GM21423 (cell line): ENCODE measurements around the gene BTAF1.

Experiments used
- ATAC-seq: cut with Tn5 transposase; IDR thresholded peaks from one replicate; pipeline ENCODE4 v1.9.1; 2021; ENCODE audit warnings: mild to moderate bottlenecking, moderate library complexity; ENCODE audit not compliant: unreplicated experiment

Gene BTAF1

GRCh38 chr10:91907914-91908336 lies 15.6 kb upstream of the BTAF1 start:
- no peak for ATAC-seq

- peak; percentile 88 for ATAC-seq
Observed at GRCh38 chr10:91908337-91909116, 15.0 kb upstream of the BTAF1 start.

- ATAC-seq, result no peak
Observed at GRCh38 chr10:91909117-91909677, 14.4 kb upstream of the BTAF1 start, which contains the start of gene FGFBP3. TSS of gene FGFBP3 (minus strand) at chr10:91909486. CDS start at chr10:91908969, 517 bp downstream.

- ATAC-seq, result no peak
Observed at GRCh38 chr10:91910467-91910866, 13.1 kb upstream of the BTAF1 start.

GRCh38 chr10:91919651-91920050 lies 3.9 kb upstream of the BTAF1 start:
- ATAC-seq, result no peak

- peak; percentile 21 for ATAC-seq
Observed at GRCh38 chr10:91924212-91925021, 847 bp downstream of the BTAF1 start.

- no peak for ATAC-seq
Observed at GRCh38 chr10:91925022-91925320, 1.4 kb downstream of the BTAF1 start.

- ATAC-seq, result no peak
Observed at GRCh38 chr10:91930939-91931338, 7.4 kb downstream of the BTAF1 start.

- ATAC-seq, result no peak
Observed at GRCh38 chr10:91931526-91932190, 8.1 kb downstream of the BTAF1 start.

GRCh38 chr10:91932737-91933136 lies 9.2 kb downstream of the BTAF1 start:
- no peak for ATAC-seq

GRCh38 chr10:91935886-91936285 lies 12.3 kb downstream of the BTAF1 start:
- ATAC-seq, result no peak

GRCh38 chr10:91939653-91940052 lies 16.1 kb downstream of the BTAF1 start:
- no peak for ATAC-seq

- no peak for ATAC-seq
Observed at GRCh38 chr10:91941426-91941825, 17.9 kb downstream of the BTAF1 start.

- ATAC-seq, result no peak
Observed at GRCh38 chr10:91944880-91945630, 21.5 kb downstream of the BTAF1 start.

GRCh38 chr10:91953600-91954160 lies 30.1 kb downstream of the BTAF1 start:
- no peak for ATAC-seq

- no peak for ATAC-seq
Observed at GRCh38 chr10:91955114-91955513, 31.5 kb downstream of the BTAF1 start.

GRCh38 chr10:91957091-91957490 lies 33.5 kb downstream of the BTAF1 start:
- no peak for ATAC-seq

GRCh38 chr10:91969297-91969696 lies 45.7 kb downstream of the BTAF1 start:
- ATAC-seq, result no peak

GRCh38 chr10:91974960-91975359 lies 51.4 kb downstream of the BTAF1 start:
- no peak for ATAC-seq

GRCh38 chr10:91975438-91975837 lies 51.9 kb downstream of the BTAF1 start:
- no peak for ATAC-seq
